HG03095 (cell line): ENCODE measurements around the gene CANX.

ENCODE experiments used
- ATAC-seq: cut with Tn5 transposase; IDR thresholded peaks from one replicate; pipeline ENCODE4 v1.9.1; 2021; ENCODE audit warnings: moderate library complexity; ENCODE audit not compliant: unreplicated experiment

CANX gene

GRCh38 chr5:179773686-179774040, 74.9 kb downstream of the CANX start:
- ATAC-seq, result no peak

GRCh38 chr5:179774442-179774841, 75.7 kb downstream of the CANX start:
- ATAC-seq, result no peak

- ATAC-seq, result no peak
Observed at GRCh38 chr5:179776411-179776938, 77.7 kb downstream of the CANX start.

GRCh38 chr5:179777456-179777855, 78.7 kb downstream of the CANX start:
- ATAC-seq, result no peak

GRCh38 chr5:179777909-179778308, 79.1 kb downstream of the CANX start:
- no peak for ATAC-seq

GRCh38 chr5:179778591-179778990, 79.8 kb downstream of the CANX start:
- ATAC-seq, result no peak

- ATAC-seq, result no peak
Observed at GRCh38 chr5:179779826-179780225, 81.1 kb downstream of the CANX start.

- ATAC-seq, result no peak
Observed at GRCh38 chr5:179780362-179780761, 81.6 kb downstream of the CANX start.
